CD1c-positive myeloid dendritic cell (primary cell): Measurements from ENCODE around the gene EIF2B4.
A peak's percentile ranks its signal among the peaks of the same experiment; 100 is the strongest.

ENCODE experiments used
- DNase-seq: peaks from one replicate; pipeline ENCODE4 v3.0.0-alpha.2; 2016; ENCODE audit errors: extremely low spot score

Gene EIF2B4

GRCh38 chr2:27370026-27370815 is at the start of gene EIF2B4, which contains the start of gene SNX17:
Gene EIF2B4, minus strand, starts transcription at chr2:27370338. Its CDS starts 24 bp downstream, at chr2:27370314.
Gene SNX17, plus strand, starts transcription at chr2:27370616. Its CDS starts 128 bp downstream, at chr2:27370744.
- peak; percentile 100 for DNase-seq

DNA sequence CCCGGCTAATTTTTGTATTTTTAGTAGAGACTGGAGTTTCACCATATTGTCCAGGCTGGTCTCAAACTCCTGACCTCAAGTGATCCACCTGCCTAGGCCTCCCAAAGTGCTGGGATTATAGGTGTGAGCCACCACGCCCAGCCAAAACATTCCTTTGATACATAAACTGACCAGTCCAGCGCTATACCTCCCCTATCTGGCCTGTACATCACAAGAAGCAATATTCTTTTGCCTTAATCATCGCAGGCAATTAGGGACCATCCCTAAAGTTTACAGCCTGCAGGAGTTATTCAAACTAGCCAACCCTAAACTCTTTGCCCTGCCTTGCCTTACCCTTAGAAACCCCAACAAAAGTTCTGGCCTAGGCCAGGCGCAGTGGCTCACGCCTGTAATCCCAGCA is 46.0 kb upstream of the EIF2B4 start:
- no peak for DNase-seq

DNA sequence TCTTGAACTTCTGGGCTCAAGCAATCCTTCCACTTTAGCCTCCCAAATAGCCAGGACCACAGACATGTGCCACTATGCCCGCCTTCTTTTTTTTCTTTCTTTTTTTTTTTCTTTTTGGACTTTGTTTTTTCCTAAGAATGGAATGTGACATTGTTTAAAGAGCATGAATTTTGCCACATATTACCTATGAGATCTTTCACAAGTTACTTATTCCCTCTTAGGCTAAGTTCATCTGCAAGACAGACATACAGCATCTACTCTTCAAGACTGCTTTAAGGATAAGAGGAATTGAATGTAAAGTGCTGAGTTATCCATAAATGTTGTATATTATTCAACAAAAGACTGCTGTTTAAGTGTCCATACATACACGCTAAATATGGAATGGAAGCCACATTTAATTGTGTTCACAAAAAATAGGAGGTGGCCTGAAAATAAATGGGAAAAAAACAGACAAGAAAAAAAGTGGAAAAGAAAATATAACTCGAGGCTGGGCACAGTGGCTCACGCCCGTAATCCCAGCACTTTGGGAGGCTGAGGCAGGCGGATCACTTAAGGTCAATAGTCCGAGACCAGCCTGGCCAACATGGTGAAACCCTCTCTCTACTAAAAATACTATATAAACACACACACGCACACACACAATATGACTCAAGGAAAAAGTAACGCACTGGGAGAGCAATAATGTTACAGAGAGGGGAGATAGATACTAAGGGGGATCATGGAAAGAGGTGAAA is 42.4 kb upstream of the EIF2B4 start:
- no peak for DNase-seq

GRCh38 chr2:27409321-27410073 is 39.4 kb upstream of the EIF2B4 start, which contains the start of gene PPM1G:
Gene PPM1G, minus strand, starts transcription at chr2:27409591. Its CDS starts 169 bp downstream, at chr2:27409422.
- DNase-seq, result peak; percentile 98

DNA sequence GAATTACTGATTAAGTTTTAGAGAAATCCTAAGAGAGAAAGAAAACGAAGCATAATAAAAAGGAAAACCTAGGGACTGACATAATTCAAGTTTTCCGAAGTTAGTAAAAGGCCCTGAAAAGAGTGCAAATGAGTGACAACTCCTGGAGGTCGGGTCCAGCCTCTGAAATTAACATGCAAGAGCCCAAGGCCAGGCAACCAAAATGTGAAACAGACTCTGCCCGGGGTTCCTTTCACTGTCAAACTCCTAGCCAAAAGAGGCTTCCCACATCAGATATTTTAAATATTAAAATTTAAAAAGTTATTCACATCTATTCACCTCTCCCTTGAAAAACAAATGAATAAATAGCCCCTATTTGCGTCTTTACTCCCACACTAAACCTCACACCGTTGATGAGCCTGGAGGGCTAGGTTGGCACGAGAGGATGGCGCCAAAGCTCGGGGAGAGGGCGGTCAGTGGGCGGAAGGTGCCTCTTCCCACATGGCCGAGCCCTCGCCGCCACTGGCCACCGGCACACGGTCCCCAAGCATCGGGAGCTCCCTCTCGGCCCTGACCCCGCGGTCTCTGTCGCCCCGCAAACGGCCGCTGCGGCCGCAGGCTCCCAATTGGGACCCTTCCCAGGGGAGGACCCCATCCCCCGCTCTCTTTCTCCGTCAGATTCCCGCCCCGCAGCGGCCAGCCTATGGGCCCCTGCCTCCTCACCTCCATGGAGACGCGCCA is 38.6 kb upstream of the EIF2B4 start:
- DNase-seq, result peak; percentile 45

GRCh38 chr2:27407798-27408491 is 37.8 kb upstream of the EIF2B4 start:
- DNase-seq, result peak; percentile 9

DNA sequence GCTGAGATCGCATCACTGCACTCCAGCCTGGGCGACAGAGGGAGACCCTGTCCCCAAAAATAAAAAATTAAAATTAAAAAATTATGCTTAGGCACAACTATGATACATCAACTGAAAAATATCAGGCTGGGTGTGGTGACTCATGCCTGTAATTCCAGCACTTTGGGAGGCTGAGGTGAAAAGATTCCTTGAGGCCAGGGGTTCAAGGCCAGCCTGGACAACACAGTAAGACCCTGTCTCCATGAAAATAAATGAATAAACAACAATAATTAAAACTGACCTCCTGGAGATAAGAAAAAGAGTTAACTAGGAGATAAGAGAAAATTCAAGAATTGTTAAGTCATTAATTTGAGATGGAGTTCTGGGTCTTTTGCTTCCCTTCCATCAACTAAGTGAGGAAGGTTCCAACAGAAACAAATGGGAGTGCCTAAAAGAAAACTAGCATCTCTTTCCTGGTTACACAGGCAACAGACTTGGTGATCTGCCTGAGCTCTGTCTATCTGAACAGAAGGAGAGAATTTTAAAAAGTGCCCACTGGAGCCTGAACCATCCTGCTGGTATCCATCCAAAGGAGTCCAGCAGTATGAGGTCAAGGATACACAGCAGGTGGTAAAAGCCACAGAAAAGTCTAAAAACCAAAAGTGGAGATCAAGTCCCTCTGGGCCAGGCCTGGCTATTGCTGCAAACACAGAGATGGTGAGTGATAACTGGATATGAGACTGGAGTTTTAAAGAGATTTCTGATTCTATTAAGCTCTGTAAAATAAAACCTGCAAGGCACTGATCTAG is 30.4 kb upstream of the EIF2B4 start:
- DNase-seq, result no peak

DNA sequence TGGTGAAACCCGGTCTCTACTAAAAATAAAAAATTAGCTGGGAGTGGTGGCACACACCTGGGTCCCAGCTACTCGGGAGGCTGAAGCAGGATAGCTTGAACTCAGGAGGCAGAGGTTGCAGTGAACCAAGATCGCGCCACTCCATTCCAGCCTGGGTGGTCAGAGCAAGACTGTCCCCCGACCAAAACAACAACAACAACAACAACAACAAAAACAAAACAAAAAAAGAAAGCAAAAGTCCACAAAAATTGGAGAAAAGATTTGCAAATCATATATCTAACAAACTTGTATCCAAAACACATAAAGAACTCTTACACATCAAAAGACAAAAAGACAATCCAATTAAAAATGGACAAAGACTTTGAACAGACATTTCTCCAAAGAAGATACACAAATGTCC is 28.8 kb upstream of the EIF2B4 start:
- DNase-seq, result no peak

GRCh38 chr2:27393225-27393624 is 23.1 kb upstream of the EIF2B4 start:
- no peak for DNase-seq

GRCh38 chr2:27390822-27391679 is 20.9 kb upstream of the EIF2B4 start:
- no peak for DNase-seq

- DNase-seq, result no peak
Measured at GRCh38 chr2:27381577-27382181, 11.5 kb upstream of the EIF2B4 start.

GRCh38 chr2:27380626-27381545 is 10.7 kb upstream of the EIF2B4 start, which contains the start of gene ZNF513:
Gene ZNF513, minus strand, starts transcription at chr2:27380734. Its CDS starts 208 bp downstream, at chr2:27380526.
- peak; percentile 98 for DNase-seq

DNA sequence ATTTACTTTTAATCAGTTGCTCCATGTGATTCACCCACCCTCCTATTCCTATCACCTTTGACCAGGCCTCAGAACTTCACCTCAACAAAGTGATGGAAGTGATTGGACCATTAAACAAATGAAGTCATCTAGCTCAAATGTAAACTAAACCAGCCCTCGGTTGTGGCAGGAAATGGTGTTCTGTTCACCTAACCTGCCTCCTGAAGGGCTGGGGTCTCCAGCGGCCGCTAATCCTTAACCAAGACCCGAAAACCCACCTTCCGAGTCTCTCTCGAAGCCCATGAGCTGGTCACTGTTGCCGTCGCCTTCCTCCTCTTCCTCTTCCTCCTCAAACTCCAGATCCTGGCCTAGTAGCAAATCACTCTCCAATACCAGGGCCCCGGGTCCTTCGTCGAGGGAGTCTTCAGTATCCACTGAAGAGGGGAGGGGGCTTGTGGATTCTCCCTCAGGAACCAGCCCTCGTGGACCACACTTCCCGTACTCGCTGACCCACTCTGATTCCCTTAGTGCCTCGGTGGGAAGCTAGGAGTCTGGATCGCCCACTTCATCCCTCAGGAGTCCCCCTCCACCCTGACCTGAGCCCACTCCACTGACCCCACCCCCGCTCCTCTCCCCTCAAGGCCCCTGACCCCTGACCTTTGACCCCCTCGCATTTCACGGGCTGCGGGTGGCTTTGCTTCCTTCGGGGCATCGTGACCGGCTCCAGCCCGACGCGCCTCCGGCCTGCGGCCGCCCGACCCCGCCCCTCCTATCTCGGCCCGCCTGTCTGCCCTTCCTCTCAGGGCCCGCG is 9.9 kb upstream of the EIF2B4 start:
- no peak for DNase-seq

- DNase-seq, result no peak
Measured at GRCh38 chr2:27379383-27379835, 9.3 kb upstream of the EIF2B4 start.

- DNase-seq, result no peak
Measured at GRCh38 chr2:27378809-27379290, 8.7 kb upstream of the EIF2B4 start.

DNA sequence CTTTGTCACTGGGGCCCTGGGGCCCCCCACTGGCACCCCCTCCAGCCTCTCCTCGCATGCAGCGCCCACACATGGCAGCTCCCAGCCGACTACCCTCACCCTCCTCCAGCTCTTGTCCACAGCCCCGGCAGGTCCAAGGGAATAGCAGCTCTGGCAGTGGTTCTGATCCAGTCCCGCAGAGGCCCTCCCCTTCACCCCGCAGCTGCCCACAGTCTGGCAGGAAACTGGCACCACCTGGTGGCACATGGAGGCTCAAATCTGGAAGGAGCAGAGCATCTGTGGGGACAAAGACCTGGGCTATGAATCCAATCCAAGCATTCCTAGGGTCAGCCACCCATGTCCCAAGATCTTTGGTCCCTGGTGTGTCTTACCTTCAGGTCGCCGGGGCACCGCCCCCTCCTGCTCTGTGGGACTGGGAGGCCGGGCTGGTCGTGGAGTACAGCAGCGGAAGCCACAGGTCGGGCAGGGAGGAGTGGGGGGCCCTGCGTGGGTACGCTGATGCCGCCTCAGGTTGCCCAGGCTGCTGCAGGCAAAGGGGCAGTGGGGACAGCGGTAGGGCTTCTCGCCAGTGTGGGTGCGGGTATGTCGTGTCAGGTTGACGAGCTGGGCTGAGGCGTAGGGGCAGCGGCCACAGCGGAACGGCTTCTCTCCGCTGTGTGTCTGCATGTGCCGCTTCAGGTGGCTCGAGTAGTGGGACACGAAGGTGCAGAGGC is 8.1 kb upstream of the EIF2B4 start:
- no peak for DNase-seq
